HUDEP-2 (cell line): ENCODE results near the gene SLC36A1.
"Not testable (repeated sequence)": the region's sequence is repeated elsewhere in the genome, so short reads cannot be mapped to it uniquely, and the experiment has no call there.

Source experiments
- DNase-seq, 76 experiments: peaks; one replicate each; lab custom pipeline; 2025; ENCODE audit not compliant: unreplicated experiment in 76 of 76; lab: John Stamatoyannopoulos, UW

The SLC36A1 gene

DNA sequence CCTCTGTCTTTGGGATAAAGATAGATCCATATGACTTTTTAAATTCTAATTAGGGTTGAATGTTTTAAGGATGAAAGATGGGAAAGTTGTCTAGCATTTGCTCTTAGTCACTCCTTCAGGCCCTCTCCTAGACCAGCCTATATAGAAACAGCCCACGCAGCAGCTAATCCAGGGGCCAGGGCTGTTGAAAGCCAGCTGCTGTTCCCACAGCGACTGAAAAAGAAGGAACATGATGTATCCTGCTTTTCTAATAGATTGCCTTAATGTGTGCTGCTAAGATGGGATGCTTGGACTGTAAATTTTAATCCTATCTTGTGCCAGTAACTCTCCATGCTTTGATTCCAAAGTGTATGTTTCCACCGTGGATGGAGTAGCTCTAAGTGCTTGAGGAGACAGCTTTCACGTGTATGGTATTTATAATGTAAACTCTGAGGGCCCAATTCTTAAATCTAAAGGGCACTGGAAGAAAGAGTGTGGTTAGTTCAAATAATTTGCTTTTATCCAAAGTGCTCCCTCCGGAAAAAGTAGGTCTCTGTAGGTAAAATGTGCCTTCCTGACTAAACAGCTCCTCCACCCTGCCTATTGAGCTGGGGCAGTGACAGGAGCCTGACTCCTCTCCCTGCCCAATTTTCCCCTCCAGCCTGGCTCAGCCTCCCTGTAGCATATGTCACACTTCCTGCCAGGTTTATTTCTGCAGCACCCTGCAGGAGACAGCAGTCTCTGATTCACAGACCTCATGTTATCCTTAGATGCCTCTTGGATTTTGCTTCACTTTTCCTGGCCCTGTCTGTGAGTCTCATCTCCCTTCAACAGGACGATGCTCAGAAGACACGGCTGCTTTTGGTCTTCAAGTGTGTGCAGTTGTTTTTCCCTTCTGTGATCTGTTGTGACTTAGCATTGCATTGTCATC lies 33.2 kb downstream of the SLC36A1 start:
- DNase-seq: no peak

DNA sequence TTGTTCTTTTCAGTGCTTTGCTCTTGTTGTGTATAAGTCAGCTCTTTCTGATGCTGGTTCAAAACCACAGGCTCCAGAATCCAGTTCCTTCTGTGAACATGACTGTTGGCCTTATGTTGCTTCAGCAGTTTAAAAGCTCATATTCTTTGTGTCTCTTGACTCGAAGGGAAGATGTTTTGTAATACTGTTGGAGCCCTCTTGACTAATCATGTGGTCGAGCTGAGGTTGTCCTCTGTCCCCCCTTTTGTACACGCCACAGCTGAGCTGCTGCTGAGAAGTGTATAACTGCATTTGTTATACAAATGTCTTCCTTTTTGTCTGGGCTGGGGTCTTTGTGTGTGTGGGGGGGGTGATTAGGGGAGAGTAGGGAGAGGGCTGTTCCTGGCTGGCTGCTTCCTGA lies 35.8 kb downstream of the SLC36A1 start:
- DNase-seq: no peak

DNA sequence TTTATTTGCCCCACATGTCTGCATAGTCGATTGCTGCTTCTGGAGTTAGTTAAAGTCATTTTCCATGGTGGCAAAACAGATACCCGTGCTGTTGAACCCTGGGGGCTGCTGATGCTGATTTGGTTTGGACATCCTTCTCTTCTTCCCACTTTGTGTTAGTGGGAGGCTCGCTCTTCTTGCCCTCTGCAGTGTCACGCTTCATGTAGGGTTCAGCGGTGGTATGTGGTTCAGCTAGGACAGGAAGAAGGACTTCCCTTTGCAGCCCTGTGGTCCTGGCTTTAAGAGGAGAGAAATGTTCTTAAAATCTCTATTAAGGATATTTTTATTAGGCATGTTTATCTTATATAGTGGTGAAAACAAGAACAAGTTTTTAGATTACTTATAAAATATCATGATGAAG lies 36.2 kb downstream of the SLC36A1 start:
- no peak for DNase-seq

DNA sequence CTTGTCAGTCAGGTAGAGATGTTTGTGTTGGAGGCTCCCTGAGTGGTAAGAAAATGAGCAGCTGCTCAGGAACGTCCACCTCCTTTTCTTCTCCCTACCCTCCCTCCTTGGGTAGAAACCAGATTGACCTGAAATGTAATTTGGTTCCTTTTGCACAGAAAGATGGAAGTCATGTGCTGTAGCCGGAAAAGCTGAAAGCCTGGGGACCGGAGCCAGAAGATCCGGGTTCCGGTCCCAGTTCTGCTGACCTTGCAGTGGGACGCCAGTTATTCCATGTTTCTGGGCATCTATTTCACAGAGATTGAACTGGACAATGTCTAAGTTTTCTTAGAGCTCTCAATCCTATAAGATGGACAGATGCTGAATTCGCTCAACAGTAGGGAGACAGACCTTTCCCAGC lies 40.1 kb downstream of the SLC36A1 start:
- no peak for DNase-seq

DNA sequence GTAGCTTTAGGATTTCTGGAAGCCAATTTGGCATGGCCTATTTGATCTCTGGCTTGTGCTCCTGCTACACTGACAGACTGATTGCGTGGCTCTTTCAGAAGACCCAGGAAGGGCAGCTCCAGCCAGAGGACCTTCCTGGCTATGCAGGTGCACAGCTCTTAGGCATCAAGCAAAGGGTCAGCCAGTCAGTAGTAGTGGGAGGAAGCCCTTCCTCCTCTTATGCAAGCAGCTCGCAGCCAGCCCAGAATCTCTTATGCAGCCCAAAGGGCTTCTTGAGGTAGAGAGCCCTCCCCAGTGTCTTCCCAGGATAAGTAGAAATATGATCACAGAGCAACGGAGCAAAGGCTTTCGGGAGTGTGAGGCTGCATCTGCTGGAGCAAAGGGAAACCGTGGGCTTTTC lies 43.2 kb downstream of the SLC36A1 start:
- DNase-seq: no peak

DNA sequence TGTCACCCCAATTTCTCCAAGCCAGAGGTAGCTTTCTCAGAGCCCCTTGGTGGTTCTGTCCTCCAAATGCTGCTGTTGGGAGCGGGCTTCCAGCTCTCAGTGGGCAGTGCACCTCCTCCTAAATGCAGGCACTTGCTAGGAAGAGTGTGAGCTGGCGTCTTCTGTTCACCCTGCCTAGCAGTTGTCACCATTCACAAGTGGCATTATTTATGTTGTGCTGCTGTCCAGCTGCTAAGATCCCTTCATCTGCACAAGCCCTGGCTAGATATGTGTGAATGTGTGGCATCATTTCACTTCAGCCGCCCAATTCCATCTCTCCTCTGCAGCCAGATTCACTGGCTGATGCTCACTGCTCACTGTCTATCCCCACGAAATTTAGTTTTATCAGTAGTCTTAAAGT lies 43.7 kb downstream of the SLC36A1 start:
- DNase-seq: no peak

DNA sequence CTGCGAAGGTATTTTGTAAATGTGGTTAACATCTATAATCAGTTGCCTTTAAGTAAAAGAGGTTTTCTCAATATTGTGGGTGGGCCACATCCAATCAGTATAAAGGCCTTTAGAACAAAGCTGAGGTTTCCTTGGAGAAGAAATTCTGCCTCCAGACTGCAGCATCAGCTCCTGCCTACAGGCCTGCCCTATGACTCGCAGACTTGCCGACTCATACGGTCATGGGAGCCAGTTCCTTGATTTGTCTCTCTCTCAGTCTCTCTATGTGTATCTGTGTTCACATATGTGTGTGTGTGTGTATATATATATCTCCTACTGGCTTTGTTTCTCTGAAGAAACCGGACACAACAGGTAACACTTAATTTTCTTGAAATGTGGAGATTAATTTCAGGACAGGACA lies 45.3 kb downstream of the SLC36A1 start:
- peak in 12 of 76 experiments; percentile 3 to 30 (median 10) for DNase-seq

DNA sequence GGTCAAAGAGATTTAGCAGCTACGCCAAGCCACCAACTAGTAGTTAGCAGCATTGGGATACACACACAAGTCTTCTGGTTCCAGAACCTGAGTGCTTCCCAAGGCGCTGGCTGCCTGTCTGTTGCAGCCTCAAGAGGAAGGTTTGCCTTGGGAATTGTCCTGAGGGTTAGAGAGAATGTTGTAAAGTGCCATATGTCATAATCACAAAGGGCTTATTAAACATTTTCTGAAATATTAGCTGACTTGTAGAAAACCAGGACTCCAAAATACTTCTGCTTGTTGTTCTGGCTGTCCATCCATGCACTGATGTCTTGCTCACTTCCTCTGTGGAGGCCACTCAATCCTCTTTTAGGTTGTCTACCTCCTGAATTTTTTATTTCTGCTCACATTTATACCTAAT lies 46.3 kb downstream of the SLC36A1 start:
- DNase-seq: no peak

DNA sequence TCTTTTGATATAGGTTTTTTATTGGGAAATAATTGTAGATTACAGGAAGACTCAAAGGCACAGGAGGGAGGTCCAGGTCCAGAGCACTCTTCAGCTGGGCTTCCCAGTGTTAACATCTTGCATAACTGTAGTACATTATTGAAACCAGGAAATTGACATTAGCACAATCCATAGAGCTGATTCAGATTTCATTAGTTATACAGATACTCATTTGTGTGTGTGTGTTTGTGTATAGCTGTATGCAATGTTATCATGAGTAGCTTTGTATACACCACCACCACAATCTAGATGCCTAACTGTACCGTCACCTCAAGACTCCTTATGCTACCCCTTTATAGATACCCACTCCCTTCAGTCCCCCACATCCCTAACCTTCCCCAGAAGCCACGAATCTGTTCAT lies 47.9 kb downstream of the SLC36A1 start:
- no peak for DNase-seq

DNA sequence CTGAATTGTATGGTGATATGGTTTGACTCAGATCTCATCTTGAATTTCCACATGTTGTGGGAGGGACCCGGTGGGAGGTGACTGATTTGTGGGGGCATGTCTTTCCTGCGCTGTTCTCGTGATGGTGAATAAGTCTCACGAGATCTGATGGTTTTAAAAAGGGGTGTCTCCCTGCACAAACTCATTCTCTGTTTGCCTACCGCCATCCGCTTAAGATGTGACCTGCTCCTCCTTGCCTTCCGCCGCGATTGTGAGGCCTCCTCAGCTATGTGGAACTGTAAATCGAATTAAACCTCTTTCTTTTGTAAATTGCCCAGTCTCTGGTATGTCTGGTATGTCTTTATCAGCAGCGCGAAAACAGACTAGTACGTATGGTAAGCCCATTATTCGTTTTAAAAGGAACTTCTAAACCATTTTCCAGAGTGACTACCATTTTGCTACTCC lies 48.7 kb downstream of the SLC36A1 start:
- no peak for DNase-seq

DNA sequence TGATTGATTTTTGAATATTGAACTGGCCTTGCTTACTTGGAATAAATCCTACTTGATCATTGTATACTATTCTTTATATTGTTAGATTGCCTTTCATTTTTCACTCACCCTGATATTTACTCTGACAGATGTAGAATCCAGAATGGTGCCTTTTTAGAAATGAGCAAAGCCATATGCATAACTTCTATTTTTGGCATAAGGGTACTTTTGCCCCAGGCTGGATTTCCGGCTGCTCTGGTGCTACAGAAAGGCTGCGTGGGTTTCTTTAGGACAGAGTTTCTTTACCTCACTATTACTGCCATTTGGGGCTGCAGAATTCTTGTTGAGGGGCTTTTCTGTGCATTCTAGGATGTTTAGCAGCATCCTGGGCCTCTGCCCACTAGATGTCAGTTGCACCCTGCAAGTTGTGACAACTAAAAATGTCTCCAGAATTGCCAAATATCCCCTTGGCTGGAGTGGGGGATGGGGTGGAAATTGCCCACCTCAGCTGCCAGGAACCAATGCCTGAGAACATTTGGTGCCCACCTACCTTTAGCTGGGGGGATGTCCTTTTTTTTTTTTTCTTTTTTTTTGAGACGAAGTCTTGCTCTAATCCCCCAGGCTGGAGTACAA lies 50.1 kb downstream of the SLC36A1 start:
- DNase-seq: no peak

DNA sequence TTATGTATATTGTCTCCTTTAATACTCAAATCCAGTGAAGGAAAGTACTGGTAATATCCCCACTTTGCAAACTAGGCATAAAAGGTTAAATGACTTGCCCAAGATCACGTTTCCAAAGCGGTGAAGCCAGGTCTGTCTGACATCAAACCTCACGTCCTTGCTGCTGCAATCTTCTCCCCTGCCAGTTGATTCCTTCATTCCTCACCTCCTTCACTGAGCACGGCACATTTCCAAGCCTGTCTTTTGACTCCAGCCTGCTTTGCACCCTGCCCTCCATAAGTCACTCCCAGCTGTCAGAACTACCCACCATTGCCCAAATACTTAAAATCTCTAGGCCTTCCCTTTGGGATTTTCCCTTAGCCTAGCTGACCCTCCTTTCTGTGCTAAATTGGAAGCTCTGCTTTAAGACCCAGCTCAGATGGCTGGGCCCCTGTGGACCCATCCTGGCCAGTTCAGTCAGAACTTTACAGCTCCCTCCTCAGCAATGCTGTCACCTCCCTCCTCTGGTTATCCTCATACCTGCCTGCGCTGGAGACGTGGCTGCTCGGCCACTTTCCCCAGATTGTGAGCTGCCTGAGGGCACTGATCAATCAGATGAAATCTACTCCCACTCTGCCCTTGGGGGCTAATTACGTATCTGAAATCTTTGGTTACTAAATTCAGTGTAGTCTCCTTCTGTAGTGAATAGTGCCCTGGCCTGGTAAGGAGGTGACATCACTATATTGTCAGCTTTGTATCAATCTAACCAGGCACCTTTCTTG lies 51.2 kb downstream of the SLC36A1 start:
- DNase-seq: no peak

DNA sequence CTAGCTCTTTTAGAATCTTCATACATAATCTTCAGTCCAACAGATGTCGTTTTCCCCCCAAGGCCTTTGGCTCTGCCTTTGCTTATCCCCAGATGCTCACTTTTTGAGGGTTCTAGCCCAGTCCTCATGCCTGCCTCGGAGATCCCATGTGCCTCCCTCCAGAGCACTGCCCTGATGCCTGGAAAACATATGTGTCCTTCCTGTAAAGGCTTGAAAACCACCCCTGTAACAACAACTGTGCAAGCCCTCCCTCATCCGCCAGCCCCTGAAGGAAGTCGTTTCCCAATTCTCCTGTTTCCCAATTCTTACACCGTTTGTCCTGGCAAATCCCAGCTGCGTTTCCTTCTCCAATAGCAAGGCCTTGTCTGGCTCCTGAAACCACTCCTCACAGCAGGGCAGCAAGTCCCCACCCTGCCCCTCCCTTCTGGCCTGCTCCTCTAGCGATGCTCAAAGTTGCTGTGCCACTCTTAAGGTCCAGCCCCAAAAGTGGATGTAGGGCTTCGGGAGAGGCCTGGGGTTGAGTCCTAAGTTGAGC lies 52.2 kb downstream of the SLC36A1 start:
- DNase-seq: no peak

DNA sequence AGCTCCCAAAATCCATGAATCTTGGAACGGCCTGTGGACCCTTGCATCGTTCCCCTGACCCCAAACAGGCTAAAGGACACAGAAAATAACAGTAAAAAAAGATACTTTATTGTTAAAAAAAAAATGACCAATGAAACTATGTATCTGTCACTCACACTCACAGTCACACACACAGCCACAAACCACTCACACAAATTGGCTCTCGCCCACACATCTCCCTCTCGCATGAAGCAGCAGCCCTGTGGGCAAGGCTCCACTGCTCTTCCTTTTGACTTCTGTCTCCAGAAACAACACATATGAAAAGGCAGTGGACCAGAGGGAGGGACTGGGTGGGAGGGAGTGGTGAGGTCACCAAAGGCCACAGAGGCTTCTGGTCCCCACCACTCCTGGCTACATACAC lies 56.6 kb downstream of the SLC36A1 start:
- DNase-seq: no peak

DNA sequence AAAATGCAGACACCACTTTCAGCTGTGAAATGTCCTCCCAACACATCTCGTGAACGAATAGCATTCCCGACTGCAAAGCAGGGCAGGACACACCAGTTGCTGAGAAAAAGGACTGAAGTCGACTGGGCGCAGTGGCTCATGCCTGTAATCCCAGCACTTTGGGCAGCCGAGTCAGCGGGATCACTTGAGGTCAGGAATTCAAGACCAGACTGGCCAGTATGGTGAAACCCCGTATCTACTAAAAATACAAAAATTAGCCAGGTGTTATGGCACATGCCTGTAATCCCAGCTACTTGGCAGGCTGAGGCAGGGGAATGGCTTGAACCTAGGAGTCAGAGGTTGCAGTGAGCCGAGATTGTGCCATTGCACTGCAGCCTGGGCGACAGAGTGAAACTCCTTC lies 60.9 kb downstream of the SLC36A1 start:
- not testable (repeated sequence) for DNase-seq

DNA sequence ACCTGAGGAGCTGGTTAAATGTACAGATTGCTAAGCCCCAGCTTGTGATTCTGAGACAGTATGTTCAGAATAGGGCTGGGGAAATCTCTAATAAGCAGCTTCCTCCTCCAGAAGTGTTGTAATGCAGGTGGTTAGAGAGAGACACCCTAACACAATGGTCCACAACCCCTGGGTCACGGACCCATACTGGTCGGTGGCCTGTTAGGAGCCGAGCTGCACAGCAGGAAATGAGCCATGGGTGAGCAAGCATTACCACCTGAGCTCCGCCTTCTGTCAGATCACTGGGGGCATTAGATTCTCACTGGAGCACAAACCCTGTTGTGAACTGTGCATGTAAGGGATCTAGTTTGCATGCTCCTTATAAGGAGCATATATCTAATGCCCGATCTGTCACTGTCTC lies 61.8 kb downstream of the SLC36A1 start:
- DNase-seq: no peak

DNA sequence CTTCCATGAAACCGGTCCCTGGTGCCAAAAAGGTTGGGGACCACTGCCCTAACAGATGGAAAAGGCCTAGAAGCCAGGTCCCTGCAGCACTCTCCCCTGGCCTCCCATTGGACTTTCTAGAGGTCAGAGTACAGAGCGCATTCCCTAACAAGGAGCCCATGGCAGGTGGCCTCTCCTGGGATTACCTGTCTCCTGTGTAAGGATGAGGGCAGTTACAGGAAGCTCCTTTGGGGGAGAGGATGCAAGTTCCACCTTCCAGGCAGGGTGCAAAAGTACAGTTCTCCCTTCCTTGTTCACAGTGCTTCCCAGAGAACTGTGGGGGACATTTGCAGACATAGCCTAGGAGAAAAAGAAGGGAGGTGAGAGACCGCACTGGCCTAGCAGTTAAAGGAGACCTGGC lies 62.4 kb downstream of the SLC36A1 start:
- no peak for DNase-seq

DNA sequence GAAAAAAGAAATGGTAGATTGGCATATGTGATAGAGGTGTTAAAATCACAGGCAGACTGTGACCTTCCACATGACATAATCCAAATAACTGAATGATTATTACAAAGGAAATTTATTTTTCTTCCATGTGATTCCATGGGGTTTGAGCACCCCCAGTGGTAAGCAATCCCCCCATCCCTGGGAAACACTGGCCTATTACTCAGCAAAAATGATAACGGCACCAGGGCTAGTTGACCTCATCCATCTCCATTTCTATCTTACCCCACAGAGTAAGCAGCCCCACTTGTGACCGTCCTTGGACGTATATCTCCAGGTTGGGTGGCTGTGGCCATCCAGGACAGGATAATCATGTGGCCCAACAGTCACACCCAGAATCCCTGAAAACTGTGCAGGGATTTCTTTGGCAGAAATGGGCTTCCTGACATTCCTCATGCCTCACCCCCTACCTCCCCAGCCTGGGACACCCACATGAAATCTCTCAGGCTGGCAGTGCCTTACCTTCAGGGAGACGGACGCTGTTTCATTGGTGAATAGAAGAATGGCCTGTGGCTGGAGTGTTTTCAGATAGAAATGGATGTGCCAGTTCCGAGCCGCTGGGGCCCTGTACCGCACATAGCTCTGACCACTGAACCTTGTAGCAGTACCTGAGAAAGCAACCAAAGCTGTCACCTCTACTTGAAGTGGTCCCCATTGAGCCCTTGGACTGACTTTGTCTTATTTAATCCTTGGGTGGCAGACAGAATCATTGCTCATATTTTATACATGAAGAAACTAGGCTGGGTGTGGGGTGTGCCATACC lies 69.9 kb downstream of the SLC36A1 start:
- DNase-seq: no peak

DNA sequence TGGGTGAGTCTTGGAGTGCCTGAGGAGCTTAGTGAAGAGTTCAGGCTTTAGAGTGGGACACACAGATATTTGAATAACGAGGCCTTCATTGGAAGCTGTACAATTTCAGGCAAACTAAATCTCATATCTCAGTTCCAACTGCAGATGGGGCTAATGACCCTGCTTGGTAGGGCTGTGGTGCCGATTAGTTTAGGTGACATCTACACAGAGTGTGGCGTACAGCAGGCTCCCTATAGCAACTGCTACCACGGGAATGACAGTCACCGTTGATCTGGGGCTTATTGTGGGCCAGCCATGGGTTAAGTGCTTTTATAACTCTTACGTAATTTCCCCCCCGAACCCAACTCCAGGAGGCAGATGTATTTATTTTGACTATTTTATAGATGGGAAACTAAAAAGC lies 72.9 kb downstream of the SLC36A1 start:
- DNase-seq: no peak

DNA sequence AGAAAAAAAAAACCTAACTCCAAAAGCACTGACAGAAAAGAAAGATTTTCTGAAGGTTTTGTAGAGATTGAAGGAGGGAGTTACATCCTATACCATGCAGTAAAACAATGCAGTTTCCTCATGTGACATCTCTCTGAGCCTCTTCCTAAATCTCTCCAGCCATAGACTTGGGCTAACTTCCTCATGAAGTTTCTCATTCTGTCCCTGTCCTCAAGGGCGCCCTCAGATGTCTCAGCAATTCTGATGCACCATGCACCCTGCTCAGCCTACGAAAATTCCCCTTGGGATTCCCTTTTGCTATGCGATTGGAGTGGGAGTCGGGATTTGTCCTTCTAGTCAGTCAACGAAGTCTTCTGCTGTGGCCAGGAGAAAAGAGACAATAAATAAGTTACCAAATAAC lies 74.8 kb downstream of the SLC36A1 start:
- DNase-seq: no peak
